ENCODE data around the gene SPATA17. TPM values are rescaled to one million over a fixed set of nuclear protein-coding genes. Genes with fewer than 3 reads are reported as not detected.

SPATA17 gene
- total and polyA plus RNA-seq, 3 donors from 2014 or later = 28.8 to 168 (median 36.5) TPM

- Histone ChIP-seq H3K4me1 (no peaks in the 10 kb centered on the region), H3K36me3 (ENCODE audit: low read depth, missing control alignments) (no peaks in the 10 kb centered on the region), H3K4me3 (no peak overlapping the region), H3K27me3 (no peaks in the 10 kb centered on the region), H3K9me3 (no peaks in the 10 kb centered on the region), H3K27ac (no peak overlapping the region)
- no peak for DNase-seq
- no peak for TF ChIP-seq POLR2A (IDR thresholded peaks at IDR 0.05)
- WGBS, 2 donors = 83 to 87% methylated on average over 4 of the region's 4 CpGs
- intact Hi-C loops (cut with DNase I; ENCODE audit: low total_unique reads) = no loop called here
These were observed 10.3 kb upstream of the SPATA17 start for GRCh38 chr1:217620814-217621213.

GRCh38 chr1:217622042-217622441, 9.1 kb upstream of the SPATA17 start:
- Histone ChIP-seq H3K4me3 (no peak overlapping the region), H3K4me1 (no peaks in the 10 kb centered on the region), H3K36me3 (ENCODE audit: low read depth, missing control alignments) (no peaks in the 10 kb centered on the region), H3K27ac (no peak overlapping the region), H3K9me3 (no peaks in the 10 kb centered on the region), H3K27me3 (no peaks in the 10 kb centered on the region)
- TF ChIP-seq CTCF (IDR thresholded peaks at IDR 0.05) = no peak
- intact Hi-C loops (cut with DNase I; ENCODE audit: low total_unique reads) = no loop called here
- 93 to 94% methylated on average over 3 of the region's 3 CpGs for WGBS, 2 donors
- no peak for DNase-seq

- Histone ChIP-seq H3K9me3 (no peaks in the 10 kb centered on the region), H3K4me3 (no peak overlapping the region), H3K4me1 (peaks cover 11% of the 10 kb centered on the region), H3K27me3 (no peaks in the 10 kb centered on the region), H3K36me3 (ENCODE audit: low read depth, missing control alignments) (no peaks in the 10 kb centered on the region), H3K27ac (no peak overlapping the region)
- 90 to 96% methylated on average over 2 of the region's 2 CpGs for WGBS, 2 donors
- intact Hi-C loops (cut with DNase I; ENCODE audit: low total_unique reads) = no loop called here
- DNase-seq = no peak
- TF ChIP-seq CTCF (IDR thresholded peaks at IDR 0.05) (no peak), POLR2A (IDR thresholded peaks at IDR 0.05) (no peak)
These were observed 4.8 kb upstream of the SPATA17 start for GRCh38 chr1:217626321-217626720.

- 61 to 69% methylated on average over 3 of the region's 3 CpGs for WGBS, 2 donors
- Histone ChIP-seq H3K4me3 (no peak overlapping the region), H3K27ac (no peak overlapping the region), H3K4me1 (peaks cover 11% of the 10 kb centered on the region), H3K36me3 (ENCODE audit: low read depth, missing control alignments) (no peaks in the 10 kb centered on the region), H3K9me3 (no peaks in the 10 kb centered on the region), H3K27me3 (no peaks in the 10 kb centered on the region)
- intact Hi-C loops (cut with DNase I; ENCODE audit: low total_unique reads) = no loop called here
- DNase-seq = no peak
- TF ChIP-seq POLR2A (IDR thresholded peaks at IDR 0.05) = no peak
- no peak for TF ChIP-seq CTCF (IDR thresholded peaks at IDR 0.05)
These were observed 3.7 kb upstream of the SPATA17 start for GRCh38 chr1:217627431-217627830.

GRCh38 chr1:217642455-217642854, 11.3 kb downstream of the SPATA17 start:
- intact Hi-C loops (cut with DNase I; ENCODE audit: low total_unique reads) = no loop called here
- no peaks in the 10 kb centered on the region for H3K27me3 ChIP-seq
- 41 to 45% methylated on average over 6 of the region's 6 CpGs for whole genome bisulfite sequencing, 2 donors
- TF ChIP-seq POLR2A (IDR thresholded peaks at IDR 0.05) = no peak
- TF ChIP-seq CTCF (IDR thresholded peaks at IDR 0.05) = no peak
- H3K4me1 ChIP-seq = no peaks in the 10 kb centered on the region
- H3K36me3 ChIP-seq (ENCODE audit: low read depth, missing control alignments) = no peaks in the 10 kb centered on the region
- no peak overlapping the region for H3K4me3 ChIP-seq
- no peaks in the 10 kb centered on the region for H3K9me3 ChIP-seq
- H3K27ac ChIP-seq = peak overlapping the region in 1 of 2 donors; percentile 43
- no peak for DNase-seq
